HG03565 (cell line): Measurements from ENCODE around the gene PAPPA.

Source experiments
- ATAC-seq: cut with Tn5 transposase; IDR thresholded peaks from one replicate; pipeline ENCODE4 v1.9.1; 2021; ENCODE audit warnings: mild to moderate bottlenecking, moderate library complexity; ENCODE audit not compliant: unreplicated experiment

PAPPA gene

DNA sequence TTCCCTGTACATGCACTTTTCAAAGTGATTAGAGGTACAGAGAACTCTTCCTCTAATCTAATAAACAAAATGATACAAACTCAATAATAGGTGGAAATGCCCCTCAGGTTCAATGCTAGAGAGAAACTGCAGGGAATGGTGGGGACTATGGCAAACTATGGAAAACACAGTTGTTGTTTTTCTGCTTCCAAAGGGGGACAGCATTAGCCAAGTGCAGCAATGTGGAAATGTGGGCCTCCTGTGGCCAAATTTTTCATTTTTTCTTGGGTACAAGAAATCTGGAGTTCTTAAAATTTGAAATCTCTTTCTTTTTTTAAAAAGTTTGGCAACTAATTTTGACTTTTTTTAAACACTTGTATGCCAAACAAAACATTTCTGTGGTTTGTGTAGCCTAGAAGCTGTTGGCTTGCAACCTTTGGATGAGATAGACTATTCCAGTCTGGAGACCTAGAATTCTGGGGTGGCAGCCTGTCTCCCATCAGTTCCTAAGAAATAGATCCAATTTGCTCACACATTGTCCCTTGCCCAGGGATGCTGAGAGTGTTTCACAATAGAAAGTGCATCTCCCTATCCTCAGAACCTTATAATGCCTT lies 218.6 kb downstream of the PAPPA start:
- no peak for ATAC-seq

DNA sequence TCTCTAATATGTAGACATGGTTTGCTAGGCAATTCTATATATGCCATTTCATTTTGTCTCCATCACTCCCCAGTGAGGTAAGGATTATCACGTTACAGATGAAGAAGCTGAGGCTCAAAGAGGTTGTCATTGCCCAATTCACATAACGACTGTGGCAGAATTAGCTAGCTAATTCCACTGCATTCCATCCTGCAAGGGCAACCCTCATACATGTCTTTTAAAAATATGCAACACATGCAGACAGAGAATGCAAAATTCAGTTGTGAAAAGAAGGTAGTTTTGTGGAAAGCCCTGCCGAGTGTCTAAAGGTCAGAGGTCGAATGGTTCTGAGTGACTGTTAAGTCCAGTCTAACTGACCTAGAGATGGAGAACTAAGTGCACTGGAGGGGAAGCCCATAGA lies 219.2 kb downstream of the PAPPA start:
- ATAC-seq: no peak

DNA sequence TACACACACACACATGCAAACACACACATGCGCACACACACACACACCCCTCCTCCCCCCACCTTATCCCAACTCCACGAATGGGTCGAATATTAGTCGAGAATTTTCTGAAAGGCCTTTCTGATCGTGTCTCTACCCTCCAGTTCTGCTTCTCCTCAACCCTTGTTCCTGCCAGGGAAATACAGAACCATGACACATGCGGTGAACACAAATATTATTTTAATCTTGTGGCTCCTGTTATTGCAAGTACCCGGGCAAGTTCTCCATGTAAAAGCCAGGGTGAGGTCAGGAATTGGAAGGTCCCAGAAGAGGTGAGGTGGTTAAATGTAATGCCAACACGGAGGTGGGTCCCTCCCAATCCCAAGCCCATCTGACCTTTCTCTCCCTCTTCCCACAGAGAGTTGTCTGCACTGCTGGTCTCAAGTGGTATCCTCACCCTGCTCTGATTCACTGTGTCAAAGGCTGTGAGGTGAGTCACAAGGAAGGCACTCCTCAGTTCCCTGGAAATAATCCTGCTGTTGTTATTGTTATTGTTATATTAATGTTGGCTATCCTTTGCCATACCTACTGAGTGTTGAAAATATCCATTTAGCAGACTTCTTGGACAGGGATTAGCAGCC lies 223.7 kb downstream of the PAPPA start:
- no peak for ATAC-seq

DNA sequence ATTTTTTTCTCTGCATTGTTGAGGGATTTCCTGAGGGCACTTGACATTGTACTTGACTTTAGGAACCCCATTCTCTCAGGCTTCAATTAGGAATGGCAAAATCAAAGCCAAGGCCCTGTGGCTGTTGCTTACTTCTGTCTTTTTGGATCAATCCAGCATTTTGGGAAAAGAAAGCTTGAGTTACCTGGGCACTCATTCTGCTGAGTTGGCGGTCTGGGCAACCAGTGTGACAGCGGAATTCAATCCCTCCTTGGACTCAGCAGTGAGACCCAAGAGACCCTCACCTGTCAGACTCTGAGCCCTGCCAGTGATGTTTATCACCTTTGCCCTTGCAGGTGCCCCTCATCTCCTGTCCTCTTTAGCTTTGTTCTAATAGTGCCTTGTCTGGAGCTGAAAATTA lies 225.3 kb downstream of the PAPPA start:
- no peak for ATAC-seq

- no peak for ATAC-seq
Observed at GRCh38 chr9:116379821-116380220, 226.2 kb downstream of the PAPPA start.

DNA sequence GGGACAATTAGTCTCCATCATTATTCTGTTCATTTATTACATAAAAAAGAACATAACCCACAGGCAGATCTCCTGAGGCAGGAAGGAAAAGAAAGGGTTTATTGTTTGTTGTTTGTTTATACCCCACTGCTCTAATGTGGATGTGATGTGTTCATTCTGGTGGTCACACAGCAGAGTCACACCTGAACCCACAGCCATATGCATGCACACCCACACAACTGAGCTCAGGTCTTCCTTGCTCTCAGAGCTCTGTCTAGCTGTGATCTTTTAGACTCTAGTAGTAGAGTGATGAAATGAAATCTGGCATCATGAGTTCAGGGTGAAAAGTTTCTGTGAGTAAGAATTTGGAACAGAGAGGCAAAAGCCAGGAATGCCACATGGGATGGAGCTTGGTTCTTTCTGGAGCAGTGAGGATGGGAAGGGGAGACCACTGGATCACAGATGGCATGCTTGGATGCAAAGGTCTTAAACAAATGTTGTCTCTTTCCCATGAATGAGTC lies 227.0 kb downstream of the PAPPA start:
- ATAC-seq: no peak

DNA sequence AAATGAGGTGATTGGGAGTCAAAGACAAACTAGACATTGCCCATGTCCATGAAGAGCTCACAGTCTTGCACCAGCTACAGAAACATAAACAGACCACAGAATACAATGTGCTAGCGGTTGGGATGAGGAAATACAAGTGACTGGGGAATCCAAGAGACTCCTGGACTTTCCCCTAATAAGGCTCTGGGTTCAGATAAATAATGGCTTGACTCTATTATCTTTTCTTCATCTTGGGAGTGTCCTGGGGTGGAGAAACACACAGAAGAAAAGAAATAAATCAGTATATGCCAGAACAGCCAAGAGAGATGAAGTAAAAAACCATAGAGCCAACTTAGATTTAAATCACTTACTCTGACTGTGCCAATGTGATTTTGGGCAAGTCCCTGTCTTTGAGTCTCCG lies 227.8 kb downstream of the PAPPA start:
- no peak for ATAC-seq

DNA sequence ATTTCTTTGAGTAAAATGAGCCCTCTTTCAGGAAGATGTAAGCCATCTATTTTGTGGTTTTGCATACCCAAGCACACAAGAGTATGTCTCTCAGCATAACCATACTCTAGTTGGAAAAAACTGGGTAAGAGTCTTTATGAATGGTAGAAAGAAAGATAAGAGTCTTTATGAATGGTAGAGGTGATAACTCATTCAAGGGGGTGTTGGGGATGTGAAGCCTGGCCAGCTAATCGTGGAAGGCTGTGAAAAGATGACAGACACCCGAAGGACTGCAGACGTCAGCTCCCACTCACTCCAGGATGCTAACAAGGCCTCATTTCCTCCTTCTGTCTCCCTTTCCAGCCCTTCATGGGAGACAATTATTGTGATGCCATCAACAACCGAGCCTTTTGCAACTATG lies 228.5 kb downstream of the PAPPA start:
- no peak for ATAC-seq

GRCh38 chr9:116383133-116383532 lies 229.5 kb downstream of the PAPPA start:
- ATAC-seq: no peak

- no peak for ATAC-seq
Observed at GRCh38 chr9:116383936-116384335, 230.3 kb downstream of the PAPPA start.

DNA sequence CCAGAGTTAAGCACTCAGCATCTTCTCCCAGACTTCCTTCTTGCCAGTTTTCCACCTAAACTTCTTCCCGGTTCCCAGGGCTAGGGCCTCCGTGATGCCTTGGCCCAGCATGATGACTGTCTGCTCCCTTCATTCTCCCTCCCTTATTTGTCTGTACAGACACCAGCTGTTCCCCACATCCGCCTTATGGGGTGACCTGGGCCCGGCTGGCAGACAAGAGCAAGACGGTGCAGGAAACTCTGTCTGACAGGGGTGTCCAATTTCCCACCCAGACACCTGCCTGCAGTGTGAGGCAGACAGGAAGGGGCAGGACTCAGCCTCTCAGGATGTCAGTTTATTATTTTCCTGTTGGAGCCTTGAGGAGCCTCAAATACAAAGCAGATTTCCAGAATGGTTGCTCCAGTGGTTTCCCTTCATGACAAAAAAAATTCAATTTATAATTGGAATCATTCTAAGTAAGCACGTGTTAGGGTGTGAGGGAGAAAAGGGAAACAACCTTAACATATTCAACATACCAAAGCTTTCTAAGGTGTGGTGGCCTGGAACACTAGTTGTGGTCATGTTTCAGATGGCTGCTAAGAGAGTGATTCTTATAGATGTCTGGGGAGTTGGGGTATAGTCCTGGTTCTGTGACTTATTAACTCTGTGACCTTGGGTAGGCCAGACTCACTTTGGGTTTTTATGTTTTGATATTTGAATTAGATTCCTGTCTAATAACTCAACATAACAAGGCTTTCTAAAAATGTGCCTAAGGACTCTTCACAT lies 234.5 kb downstream of the PAPPA start:
- ATAC-seq: no peak

- no peak for ATAC-seq
Observed at GRCh38 chr9:116389541-116390302, 236.1 kb downstream of the PAPPA start.

GRCh38 chr9:116390303-116391228 lies 237.0 kb downstream of the PAPPA start:
- ATAC-seq: peak; percentile 82

DNA sequence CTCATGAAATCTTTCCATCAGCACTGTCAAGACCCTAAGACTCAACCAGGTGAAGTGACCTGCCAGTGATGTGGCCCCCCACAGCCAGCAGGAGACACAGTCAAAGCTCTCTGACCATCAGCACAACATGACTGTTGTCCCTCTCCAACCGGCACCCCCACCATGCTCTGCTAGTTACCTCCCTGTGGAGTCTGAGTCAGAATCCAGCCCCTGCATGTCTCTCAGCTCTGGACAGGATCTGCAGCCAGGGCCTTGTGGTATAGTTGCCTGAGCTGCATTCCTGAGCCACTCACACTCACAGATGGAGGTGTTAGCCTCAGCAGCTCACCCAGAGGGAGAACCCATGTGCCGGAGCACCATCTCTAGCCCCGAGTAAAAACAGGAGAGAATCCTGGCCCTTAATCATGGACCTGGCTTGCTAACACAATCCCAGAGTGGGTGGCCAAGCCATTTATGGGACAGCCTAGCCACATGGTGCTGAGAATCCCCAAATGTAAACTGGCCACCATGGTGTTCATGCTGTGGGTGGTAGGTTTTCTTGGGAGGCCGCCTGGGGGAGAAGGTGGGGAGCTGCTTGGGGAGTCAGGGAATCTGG lies 237.8 kb downstream of the PAPPA start:
- peak; percentile 3 for ATAC-seq

DNA sequence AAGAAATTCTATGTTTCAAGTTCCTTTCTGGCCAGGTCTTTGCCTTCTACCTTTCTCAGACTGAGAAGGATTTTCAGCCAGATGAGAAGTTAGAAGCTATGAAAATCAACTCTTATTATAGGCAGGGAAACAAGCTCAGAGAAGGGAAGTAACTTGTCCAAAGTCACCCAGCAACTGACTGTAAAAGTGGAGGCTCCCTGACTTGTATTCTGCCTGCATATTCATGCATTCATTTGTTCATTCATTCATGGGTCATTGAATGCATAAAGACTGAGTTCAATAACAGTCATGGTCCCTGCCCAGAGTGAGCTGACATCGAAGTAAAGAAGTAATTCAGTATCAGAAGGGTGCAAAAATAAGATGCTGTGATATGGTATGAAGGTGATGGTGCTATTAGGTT lies 239.6 kb downstream of the PAPPA start:
- no peak for ATAC-seq

- no peak for ATAC-seq
Observed at GRCh38 chr9:116394070-116394469, 240.5 kb downstream of the PAPPA start.

- ATAC-seq: no peak
Observed at GRCh38 chr9:116394894-116395698, 241.5 kb downstream of the PAPPA start.

DNA sequence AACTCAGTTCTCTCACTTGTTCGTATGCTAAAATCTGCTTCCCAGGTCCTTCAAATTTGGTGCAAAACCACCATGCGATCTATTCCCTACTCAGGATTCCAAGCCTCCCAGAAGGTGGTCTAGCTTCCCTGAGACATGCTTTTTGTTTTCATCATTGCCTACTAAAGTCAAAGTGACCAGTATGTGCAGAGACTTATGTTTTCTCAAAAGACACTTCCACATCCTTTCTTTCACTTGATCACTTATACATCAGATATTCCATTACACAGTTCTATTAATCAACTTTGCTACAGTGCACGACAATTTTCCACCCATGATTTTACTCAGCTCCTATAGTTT lies 242.1 kb downstream of the PAPPA start:
- no peak for ATAC-seq

- ATAC-seq: no peak
Observed at GRCh38 chr9:116403171-116403570, 249.6 kb downstream of the PAPPA start.
